T-helper 9 cell (primary cell): ENCODE data around the gene TGM6.

Experiments
- DNase-seq: peaks from one replicate; pipeline ENCODE4 v3.0.0-alpha.2; 2020

The TGM6 gene

DNA sequence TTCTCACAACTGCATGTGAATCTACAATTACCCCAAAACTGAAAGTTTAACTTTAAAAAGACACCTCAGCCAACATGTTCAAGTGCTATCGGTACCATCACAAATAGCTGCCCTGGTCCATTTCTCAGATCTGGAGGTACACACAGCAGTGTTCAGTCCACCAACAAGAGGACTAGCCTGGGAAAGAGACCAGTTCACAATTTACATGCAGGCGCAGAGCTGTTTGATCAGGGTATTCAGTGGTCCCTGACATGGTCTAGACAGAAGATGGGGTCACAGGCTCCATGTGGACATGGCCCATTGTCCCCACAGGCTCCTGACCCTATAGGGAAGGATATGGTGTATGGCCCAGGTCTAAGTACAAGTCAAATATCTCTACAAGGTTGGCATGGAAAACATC, 15.6 kb upstream of the TGM6 start:
- no peak for DNase-seq

DNA sequence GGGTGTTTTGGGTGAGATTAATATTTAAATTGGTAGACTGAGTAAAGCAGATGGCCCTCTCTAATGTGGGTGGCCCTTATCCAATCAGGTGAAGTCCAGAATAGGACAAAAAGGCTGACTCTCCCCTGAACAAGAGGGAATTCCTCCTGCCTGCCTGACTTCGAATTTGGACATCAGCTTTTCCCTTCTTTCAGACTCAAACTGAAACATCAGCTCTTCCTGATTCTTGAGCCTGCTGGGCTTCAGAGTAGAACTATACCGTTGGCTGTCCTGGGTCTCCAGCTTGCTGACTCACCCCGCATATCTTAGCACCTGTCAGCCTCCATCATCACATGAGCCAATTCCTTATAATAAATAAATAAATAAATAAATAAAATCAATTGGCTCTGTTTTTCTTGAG, 15.0 kb upstream of the TGM6 start:
- DNase-seq: no peak

DNA sequence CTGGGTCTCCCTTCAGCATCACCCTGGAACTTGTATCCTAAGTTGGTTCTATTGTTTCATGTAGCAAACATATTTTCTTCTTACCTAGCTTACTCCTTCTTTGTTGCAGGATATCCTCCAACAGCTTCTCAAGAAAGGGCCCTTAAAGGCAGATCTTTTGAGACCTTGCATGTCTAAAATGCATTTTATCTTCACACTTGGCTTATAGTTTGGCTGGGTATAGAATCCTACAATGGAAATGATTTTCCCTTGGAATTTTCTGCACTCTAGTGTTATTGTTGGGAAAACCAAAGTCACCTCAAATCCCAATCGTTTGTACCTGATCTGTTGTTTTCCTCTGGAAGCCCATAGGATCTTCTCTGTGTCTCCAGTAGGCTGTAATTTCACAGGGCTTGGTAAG, 12.1 kb upstream of the TGM6 start:
- no peak for DNase-seq

DNA sequence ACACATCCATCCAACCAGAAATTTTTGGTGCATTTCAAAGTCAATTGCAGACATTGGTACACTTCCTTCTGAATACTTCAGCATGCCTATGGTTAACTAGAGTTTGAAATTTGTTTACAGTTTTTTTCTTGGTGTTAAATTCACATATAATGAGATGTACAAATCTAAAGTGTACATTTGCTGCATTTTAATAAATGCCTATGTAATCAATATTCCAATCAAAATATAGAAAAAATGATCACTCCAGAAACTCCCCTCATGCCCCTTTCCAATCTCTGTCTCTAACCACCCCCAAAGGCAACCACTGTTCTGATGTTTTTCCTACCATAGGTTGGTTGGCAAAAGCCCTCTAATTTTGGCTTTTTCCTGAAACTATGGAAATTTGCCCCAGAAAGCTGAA, 7.6 kb upstream of the TGM6 start:
- DNase-seq: no peak

DNA sequence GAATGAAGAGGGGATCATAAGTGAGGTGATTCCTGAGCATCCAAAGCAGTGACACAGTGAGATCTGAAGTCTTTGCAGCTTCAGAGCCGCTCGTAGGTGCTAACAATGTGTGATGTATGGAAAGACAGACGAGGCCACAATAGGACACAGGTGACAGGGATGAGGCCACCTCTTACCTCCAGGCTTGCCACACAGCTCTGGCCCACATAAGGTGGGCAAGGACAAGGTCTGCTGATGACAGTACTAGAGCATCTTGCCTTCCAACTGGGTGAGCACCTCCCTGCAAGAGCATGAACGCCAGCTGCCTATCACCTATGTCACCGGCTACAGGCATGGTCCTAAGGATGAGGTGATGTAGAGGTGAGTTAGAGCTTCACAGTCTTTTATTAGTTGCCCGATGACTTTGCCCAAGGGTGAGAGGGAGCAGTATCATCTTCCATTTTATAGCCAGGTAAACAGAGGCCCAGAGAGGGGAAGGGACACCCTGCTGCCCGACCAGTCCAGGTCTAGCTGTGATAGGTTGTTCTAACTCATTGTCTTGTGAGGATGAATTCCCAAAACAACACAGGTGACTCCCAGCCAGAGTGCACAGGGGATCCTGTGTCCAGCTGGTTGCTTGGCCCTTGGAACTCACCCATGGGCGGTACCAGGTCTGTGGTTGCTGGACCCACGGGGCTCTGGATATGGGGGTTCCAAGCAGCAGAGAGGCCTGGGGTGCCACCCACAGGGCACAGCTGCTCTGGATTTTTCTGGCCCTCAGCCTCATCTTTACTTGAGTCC, 6.2 kb upstream of the TGM6 start:
- no peak for DNase-seq

DNA sequence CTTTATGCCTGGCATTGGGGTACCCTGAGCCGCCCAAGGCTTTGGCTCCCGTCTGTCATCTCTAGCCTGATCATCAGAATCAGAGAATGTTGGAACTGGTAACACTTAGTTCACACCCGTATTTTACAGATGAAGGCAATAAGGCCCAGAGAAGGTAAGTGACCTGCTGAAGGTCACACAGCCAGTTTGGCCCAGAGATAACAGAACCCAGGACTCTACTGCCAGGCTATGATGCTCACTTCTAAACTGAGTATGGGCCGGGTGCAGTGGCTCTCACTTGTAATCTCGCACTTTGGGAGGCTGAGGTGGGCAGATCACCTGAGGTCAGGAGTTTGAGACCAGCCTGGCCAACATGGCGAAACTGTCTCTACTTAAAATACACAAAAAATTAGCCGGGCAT, 1.8 kb upstream of the TGM6 start:
- no peak for DNase-seq

DNA sequence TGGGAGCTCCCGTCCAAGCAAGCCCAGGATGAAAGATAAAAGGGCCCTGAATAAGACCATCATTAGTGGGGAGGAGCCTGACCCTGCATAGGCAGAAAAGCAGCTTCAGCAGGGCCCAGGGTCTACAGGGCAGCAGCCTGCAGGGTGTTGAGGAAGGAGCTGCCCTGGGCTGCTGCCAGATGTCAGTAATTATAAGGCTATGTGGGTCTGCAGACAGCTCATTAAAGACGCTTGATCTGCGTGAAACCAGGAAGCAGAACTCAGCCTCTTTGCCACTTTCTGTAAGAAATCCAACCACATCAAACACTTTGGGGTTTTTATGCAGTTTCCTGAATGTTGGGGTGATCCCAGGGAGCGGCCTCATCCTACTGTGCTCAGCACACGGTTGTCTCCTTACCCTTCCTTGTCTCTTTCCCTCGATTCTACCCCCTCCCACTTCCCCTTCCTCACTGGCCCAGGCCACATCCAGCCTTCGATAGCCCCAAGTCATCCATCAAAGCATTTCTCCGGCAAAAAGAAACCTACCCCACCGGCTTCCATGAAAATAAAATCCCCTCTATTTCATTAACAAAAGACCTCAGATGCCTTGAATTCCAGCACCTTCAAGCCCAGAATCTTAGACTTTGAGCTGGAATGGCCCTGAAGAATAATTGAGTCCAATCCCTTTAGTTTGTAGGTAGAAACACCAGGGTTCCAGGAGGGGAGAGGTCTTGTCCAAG, 1.0 kb upstream of the TGM6 start:
- no peak for DNase-seq

DNA sequence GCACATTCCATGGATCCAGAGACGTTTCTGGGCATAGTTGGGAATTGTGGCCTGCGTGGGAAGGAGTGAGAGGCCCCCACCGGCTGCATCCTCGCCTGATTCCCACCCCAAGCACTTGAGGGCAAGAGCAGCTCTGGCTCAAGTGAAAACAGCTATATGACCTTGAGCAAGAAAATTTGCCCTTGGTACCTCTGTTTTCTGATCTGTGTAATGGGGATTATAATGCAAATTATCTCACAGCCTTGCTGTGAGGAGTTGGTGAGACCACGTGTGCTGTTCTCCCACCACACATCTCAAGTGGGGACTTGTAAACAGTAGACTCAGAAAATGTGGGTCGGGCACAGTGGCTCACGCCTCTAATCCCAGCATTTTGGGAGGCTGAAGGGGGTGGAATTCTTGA, 602 bp downstream of the TGM6 start:
- DNase-seq: no peak

DNA sequence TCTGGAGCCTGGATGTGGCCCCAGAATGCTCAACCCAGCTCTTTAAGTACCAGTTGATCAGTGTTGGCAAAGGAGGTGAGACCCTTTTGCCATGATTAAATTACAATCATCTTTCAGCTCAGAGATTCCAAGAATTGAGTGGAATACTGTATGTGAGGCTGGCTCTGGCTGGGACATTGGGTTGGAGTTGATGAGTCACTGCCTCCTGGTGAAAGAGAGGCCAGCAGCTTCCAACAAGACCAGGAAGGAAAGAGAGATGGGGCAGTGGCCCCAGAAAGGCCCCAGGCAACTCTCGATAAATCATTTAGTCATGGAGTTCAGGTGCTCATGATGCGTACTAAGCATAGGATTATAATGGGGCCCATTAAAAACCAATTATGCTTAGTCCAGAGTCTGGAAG, 2.1 kb downstream of the TGM6 start:
- DNase-seq: no peak

DNA sequence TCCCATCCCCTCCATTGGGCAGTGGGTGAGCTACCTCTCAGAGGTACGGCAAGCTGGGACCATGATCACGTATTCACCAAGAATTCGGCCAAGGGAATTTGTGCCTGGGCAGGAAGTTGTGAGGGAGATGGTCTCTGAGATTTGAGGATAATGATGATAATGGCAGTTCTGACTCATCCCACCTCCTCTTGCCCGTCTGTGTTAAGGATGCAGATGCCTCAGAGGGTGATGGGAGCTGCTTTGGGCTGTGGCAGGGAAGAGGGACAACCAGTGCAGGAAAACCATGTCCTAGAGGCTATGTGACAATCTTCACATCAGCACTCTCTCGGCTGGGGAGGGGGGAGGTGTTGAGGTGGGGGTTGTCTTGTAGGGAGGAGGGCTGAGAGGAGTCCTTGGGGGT, 4.3 kb downstream of the TGM6 start:
- no peak for DNase-seq

DNA sequence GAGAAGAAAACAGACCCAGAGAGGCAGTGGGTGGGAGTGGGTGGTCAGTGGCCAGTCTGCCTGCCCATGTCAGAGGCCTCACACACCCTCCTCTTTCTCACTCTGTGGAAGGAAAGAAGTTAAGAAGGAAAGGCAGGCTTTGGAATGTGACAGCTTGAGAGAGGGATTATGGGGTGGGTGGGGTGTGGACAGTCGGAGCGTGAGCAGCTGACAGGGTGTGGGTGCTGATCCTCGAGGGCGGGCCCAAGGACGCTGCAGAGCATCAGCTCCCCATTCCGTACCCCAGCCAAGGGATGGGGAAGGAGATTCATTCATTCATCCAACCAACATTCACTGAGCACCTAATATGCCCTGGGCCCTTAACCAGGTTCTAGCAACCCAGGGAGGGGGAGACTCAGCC, 4.8 kb downstream of the TGM6 start:
- DNase-seq: no peak

DNA sequence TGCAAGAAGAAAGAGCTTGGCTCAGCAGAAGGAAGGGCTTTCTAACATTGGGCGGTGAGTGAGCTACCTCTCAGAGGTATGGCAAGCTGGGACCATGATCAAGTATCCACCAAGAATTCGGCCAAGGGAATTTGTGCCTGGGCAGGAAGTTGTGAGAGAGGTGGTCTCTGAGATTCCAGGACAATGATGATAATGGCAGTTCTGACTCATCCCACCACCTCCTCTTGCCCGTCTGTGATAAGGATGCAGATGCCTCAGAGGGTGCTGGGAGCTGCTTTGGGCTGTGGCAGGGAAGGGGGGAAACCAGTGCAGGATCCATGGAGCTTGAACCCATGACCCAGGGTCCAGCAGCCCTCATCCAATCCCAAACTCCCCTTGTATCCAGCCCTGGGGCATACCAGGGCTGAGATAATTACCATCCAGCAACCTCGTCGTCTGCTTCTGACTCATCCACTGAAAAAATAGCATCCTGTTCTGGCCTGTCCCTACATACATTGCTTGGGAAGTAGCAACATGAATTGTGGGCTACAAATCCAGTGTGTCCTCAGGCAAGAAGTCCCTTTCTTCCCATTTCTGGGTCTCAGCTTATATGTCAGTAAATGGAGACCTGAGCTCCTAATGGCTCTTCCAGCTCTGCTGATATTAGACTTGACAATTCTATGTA, 5.9 kb downstream of the TGM6 start:
- DNase-seq: no peak

DNA sequence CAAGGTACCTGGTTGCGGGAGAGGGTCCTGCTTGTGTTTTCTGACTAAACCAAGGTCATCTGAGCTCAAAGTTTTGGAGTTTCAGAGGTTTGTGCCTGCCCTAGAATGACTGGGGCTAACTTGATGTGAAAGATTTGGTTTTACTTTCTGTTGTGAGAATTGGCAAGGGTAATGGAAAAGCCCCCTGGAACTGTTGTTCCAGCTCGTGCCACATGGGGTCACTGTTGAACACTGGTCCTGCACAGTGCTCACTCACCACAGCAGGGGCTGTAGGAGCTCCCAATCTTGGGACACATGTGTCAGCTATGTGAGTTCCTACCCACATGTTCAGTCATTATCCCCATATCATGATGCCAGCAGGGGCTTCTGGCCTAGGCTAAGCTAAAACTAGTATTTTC, 6.5 kb downstream of the TGM6 start:
- DNase-seq: peak; percentile 10

DNA sequence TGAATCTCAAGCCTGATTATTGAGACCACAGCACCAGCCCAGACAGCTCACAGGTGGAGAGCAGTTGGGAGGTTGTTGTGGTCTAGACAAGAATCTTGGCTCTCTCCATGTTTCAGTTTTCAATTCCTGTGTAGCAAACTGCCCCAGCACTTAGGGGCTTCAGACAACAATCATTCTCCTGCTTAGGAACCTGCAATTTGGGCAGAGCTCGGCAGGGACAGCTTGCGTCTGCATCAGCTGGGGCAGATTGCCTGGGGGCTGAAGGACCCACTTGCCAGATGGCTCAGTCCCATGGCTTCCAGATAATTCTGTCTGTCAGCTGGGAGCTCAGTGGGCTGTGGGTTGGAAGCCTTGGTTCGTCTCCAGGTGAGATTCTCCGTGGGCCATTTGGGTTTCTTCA, 6.9 kb downstream of the TGM6 start:
- DNase-seq: no peak

DNA sequence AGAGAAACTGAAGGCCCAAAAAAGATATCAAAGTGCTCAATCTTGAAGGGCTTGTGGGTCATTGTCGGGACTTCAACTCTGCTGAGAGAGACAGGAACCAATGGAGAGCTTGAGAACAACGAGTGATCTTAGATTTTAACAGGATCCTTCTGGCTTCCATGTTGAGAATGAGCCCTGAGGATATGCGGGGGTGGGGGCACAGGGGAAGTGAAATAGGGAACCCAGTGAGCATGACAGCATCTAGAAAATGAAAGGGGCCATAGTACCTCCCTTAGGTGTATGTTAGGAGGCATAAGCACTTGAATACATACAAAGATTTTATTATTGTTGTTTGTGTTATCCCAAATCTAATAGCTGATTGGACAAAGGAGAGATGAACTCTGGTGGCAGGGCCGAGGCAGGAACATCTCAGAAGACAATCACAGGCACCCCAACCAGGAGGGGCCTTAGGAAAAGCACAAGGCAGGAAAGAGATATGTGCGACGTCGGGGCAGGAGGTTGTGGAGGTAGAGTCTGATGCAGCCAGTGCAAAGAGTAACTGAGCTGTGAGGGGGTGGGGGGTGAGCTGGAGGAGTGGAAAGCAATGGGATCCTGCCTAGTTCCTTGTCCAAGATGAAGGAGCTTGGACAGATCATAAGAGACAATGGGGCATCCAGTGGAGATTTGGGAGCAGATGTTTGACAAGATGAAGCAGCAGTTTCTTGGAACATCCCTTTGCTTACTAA, 10.4 kb downstream of the TGM6 start:
- DNase-seq: no peak

DNA sequence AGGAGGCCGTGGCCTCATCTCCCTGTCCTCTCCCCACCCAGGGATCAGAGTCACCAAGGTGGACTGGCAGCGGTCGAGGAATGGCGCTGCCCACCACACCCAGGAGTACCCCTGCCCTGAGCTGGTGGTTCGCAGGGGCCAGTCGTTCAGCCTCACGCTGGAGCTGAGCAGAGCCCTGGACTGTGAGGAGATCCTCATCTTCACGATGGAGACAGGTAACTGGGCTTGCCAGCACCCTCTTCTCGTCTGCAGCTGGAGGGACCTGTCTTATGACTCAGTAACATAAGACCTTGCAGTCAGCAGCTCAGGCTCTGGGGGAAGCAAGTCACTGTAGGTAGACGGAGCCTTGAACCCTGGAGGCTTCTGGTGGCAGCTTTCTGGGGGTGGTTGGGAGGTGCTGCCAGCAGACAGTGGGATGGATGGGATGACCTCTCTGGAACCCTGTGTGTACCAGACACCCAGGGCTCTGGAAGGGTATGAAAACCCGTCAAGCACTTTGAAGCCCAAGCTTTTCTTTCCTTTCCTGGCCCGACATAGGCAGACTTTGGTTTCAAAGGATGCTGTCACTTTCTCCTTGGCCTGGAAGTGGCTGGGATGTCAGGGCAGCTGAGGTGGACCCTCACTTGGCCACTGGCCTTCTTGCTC, 13.8 kb downstream of the TGM6 start:
- no peak for DNase-seq

DNA sequence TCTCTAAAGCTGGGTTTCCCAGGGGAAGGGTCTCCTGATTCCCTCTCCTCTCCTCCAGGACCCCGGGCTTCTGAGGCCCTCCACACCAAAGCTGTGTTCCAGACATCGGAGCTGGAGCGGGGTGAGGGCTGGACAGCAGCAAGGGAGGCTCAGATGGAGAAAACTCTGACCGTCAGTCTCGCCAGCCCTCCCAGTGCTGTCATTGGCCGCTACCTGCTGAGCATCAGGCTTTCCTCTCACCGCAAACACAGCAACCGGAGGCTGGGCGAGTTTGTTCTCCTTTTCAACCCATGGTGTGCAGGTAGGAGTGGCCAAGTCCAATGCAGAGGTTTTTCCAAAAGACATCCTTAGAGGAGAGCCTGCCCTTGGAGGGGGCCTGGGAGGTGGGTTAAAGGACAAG, 14.4 kb downstream of the TGM6 start:
- DNase-seq: no peak

DNA sequence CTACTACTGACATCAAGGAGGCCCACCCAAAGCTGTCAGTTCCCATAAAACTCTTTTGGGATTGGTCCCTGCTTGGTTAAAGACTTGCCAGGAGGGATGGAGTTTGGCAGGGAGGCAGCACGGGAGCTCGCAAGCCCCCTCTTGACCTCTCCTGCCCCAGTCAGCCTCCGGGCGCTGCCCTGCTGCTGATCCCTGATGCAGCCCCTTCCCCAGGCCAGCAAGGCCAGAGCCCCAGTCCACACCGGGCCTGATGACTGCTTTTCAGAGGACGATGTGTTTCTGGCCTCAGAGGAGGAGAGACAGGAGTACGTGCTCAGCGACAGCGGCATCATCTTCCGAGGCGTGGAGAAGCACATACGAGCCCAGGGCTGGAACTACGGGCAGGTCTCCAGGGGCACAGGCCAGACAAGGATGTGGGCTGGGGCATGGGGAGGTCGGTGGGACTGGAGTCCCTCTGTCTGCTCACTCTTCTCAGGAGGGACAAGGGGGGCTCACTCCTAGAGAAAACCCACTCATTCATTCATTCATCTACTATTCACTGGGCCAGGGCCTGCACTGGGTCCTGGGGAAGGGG, 15.6 kb downstream of the TGM6 start:
- DNase-seq: no peak

DNA sequence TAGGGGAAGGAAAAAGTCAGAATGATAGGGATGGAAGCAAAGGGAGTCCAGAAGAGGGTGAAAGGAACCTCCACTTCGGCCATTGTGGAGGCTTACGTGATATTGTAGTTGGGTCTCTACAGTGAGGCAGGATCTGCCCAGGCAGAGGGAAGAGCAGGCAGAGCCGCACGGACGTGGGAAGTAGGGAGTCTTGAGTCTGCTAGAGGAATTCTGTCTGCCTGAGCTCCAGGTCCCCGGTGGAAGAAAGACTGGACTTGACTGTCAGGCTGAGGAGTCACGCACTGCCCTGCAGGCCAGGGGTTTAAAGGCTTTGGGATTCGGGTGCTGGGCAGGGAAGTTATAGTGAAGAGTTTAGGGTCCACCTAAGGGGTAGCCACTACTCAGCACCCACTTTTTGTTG, 16.4 kb downstream of the TGM6 start:
- no peak for DNase-seq

DNA sequence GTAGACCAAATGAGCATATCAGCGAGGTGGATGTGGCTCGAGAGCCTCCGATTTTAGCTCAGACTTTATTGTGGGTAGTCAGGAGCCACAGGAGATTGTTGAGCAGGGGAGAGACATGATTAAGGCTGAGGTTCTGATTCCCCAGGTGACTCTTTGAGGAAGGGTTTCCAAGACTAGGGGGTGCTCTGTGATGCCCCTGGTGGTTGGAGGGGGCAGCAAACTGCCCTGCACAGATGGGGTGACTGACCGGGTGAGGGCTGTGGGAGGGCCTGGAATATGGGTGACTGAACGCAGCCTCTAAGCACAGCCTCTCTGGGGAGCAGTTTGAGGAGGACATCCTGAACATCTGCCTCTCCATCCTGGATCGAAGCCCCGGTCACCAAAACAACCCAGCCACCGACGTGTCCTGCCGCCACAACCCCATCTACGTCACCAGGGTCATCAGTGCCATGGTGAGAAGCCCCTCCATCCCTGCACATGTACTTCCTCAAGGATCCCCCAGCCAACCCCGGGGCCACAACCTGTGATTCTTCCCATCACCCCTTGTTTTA, 17.0 kb downstream of the TGM6 start:
- no peak for DNase-seq

DNA sequence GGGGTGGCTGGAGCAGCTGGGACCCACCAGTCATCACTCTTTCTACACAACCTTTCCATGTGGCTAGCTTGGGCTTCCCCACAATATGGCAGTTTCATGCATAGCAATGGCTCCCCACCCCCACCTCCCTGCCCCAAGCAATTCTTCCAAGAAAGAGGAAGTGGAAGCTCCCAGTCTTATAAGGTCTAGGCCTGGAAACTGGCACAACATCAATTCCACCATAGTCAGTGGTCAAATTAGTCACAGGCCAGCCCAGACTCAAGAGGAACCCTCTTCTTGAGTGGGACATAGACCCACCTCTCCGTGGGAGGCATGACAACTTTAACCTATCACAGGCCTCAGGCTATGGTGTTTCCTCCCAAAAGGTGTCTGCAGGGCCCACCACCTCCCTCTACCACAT, 17.7 kb downstream of the TGM6 start:
- no peak for DNase-seq

DNA sequence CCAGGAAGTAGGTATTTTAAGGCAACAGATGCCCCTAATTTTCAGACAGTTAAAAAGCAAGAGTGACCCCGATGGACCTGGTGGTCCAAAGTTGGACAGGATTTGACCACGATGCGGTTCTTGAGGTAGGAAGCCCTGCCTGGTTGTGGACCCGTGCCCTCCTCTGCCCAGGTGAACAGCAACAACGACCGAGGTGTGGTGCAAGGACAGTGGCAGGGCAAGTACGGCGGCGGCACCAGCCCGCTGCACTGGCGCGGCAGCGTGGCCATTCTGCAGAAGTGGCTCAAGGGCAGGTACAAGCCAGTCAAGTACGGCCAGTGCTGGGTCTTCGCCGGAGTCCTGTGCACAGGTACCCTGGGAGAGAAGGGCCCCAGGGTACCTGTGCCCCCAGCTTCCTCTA, 18.7 kb downstream of the TGM6 start:
- no peak for DNase-seq
